Spinal cord (tissue), 4 donors: ENCODE measurements around the gene CPA3. TPM values are rescaled to one million over a fixed set of nuclear protein-coding genes. Genes with fewer than 3 reads are reported as not detected.

Experiments
- polyA plus RNA-seq, 2 donors: library from polyadenylated mRNA; unstranded; fragments of 120-200 nt; gene quantifications; one replicate each; pipeline ENCODE4 v1.2.1, GENCODE V29; 2013; ENCODE audit not compliant: insufficient read length in 2 of 2
- total RNA-seq, 2 donors: library from RNA; depleted of rRNA in 1 of 2; stranded (reverse); fragments of 120-200 nt in 1 of 2; fragments of >200 nt in 1 of 2; gene quantifications; one replicate each; pipeline versions ENCODE4 v1.2.3 to v1.2.4, GENCODE V29; 2013 to 2014

CPA3 gene
- total and polyA plus RNA-seq, 4 donors, result 0.89 to 4.5 (median 2.6) TPM; not detected in 1

Other genes with a start within 250 kb of the CPA3 start
- 1 to 10 TPM; 5.2 to 5.9 TPM for gene AGTR1, start 167.4 kb upstream of the CPA3 start, total RNA-seq
- gene AGTR1, start 167.4 kb upstream of the CPA3 start, polyA plus RNA-seq, result 1 to 10 TPM; 1.6 to 2.6 TPM
- under 1 TPM; 0.17 to 0.30 TPM for gene CPB1, start 37.5 kb upstream of the CPA3 start, total RNA-seq
- gene CPB1, start 37.5 kb upstream of the CPA3 start, polyA plus RNA-seq, result under 1 TPM in 1 of 2 donors, not detected in 1; 0.19 TPM
- 10 to 100 TPM; 27.1 to 53.4 TPM for gene GYG1, start 126.2 kb downstream of the CPA3 start, total RNA-seq
- 10 to 100 TPM; 48.9 to 54.3 TPM for gene GYG1, start 126.2 kb downstream of the CPA3 start, polyA plus RNA-seq
- gene HLTF, start 221.2 kb downstream of the CPA3 start, total RNA-seq, result 10 to 100 TPM; 66.7 to 87.7 TPM
- gene HLTF, start 221.2 kb downstream of the CPA3 start, polyA plus RNA-seq, result 10 to 100 TPM; 35.6 to 45.6 TPM